Inferior parietal cortex (tissue), 1 donor: ENCODE data around the gene CELSR1.

Source experiments
- DNase-seq: peaks from one replicate; pipeline ENCODE4 v3.0.0-alpha.2; 2016; ENCODE audit errors: extremely low spot score

The CELSR1 gene

DNA sequence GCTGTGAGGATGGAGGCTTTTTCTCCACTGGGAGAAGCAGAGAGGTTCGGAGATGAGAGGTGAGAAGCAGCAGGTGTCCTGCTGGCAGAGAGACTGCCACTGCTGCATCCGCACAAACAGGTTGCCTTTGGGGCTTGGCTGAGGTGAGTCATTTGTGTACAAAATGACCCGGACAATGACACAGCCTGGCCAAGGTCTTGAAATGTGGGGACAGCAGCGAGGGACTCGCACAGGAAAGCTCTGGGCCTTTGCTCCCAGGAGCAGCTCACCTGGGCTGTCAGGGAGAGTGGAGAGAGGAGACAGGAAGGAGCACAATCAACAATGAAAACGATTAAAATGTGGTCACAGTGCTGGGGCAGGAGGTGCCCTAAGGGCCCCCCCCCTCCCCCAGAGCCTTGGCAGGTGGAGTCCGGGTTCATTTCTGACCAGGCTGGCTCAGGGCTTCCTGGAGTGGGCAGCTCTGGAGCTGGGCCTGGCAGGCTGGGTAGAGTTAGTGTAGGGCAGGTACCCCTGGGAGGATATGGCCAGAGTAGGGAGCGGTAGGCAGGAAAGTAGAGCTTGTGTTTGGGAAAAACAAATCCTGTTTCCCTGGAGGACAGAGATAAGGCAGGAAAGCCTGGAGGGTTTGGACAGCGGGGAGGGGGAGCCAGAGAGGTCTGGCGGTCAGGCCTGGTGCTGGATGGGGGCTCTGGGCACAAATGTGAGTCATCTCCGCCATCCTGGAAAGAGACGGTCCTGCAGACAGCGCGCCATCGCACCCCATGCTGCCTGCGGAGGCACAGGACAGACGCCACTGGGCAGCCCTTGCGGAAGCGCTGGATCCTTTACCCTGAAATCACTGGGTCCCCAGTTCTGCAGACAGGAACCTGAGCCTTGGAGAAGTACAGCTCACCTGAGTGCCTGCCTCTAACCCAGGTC is 37.8 kb upstream of the CELSR1 start:
- DNase-seq: no peak

DNA sequence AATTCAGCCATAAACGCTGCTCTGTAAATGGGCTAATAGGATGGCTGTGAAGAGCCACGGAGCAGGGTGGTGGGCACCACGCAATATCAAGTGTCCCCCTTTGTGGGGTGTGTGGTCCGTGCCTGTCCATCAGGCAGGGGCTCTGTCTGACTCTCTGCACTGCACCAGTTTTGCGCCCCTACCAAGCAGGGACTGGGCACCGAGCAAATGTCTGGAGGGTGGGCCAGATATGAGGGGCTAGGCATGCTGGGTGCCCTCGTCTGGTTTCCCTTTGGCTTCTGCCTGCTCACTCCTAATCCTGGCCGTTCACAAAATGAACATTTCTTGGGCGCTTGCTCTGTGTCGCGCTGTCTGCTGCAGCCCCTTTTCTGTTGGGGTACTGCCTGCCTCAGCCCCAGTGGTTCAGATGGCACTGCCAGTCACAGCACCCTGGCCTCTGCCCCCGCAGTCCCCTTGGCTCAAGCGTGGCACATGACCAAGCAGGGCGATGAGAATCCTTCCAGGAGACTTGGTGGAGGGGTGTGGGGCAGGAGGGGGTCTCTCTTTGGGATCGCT is 37.1 kb upstream of the CELSR1 start:
- no peak for DNase-seq

DNA sequence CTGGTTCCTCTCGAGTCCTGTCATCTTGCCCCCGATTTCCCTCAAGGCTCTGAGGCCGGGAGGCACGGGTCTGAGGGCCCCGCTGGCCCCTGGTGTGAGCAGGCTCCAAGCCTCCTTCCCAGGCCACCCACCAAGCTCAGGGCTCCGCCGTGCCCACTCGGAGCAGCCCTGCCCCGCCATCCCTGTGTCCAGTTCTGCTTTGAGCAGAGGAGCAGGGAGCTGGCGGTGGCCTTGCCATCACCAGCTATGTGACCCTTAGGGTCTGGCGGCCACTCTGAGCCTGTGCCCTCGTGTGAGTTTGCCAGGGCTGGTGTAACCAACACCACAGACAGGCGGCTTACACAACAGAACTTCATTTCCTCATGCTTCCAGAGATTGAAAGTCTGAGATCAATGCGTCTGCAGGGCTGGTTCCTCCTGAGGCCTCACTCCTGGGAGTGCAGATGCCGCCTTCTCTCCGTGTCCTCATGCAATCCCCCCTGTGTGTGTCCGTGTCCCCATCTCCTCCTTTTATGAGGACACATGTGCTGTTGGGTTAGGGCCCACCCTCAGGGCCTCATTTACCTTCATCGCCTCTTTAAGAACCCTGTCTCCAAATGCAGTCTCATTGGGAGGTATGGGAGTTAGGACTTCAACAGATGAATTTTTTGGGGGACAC is 36.5 kb upstream of the CELSR1 start:
- no peak for DNase-seq

DNA sequence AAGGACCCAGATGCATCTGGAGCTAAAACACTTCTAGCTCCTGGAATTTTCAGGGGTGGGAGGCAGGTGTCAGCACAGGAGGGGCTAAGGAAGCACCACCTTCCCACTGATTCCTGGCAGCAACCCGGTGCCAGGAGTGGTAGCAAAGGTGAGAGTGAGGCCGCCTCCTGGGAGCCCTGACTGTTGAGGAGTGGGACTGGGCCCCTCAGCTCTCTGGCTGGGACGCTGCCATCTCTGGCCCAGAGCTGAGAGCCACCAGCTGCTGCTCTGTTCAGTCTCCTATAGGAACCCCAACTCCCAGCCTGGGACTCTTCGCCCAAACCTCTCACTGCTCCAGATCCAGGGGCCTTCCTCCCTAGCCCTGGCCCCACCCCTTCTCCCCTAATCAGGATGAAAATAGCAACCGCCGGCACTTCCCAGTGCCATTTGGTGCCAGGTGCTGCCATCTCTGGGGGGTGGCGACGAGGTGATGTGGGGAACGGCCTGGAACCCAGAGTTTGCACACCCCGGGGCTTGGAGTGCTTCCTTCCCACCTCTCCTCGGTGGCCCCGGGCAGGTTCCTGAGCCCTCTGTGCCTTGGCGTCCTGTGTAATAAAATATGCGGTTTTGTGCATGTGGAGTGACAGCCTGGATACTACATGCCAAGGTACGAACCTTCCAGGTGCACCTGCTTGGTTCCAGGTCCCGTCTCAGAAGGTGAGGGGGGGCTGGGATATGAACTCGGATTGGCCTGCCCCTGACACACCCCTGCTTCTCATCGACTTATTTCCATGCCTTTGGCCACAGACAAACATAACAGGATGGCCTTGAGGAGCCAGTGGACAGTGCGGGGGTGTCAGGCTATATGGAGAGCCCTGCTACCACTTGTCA is 35.7 kb upstream of the CELSR1 start:
- DNase-seq: no peak

DNA sequence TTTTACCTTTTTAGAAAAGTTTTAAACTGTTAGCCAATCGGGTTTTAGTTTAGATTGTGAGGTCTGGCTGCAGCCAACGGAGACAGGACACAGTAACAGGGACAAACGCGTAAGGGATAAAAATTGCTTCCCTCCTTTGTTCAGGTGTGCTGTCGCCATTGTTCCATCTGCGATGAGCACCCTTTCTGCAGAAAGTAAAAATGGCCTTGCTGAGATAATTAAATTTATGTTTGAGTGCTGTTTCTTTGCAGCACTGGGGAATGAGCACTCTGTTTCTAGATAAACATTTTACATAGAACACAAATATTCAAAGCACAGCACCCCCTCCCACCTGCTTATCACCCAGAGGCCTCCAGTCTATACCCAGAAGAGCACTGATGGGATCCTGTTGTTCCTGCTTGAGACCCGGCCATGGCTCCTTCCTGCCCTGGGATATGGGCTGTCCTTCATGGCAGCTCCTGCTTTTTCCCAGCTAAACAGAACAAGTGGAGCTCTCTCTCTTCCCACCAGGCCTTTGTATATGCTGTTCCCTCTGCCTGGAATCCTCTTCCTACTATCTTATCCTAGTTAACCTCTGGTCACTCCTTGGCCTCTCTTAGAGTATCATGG is 34.3 kb upstream of the CELSR1 start:
- no peak for DNase-seq

DNA sequence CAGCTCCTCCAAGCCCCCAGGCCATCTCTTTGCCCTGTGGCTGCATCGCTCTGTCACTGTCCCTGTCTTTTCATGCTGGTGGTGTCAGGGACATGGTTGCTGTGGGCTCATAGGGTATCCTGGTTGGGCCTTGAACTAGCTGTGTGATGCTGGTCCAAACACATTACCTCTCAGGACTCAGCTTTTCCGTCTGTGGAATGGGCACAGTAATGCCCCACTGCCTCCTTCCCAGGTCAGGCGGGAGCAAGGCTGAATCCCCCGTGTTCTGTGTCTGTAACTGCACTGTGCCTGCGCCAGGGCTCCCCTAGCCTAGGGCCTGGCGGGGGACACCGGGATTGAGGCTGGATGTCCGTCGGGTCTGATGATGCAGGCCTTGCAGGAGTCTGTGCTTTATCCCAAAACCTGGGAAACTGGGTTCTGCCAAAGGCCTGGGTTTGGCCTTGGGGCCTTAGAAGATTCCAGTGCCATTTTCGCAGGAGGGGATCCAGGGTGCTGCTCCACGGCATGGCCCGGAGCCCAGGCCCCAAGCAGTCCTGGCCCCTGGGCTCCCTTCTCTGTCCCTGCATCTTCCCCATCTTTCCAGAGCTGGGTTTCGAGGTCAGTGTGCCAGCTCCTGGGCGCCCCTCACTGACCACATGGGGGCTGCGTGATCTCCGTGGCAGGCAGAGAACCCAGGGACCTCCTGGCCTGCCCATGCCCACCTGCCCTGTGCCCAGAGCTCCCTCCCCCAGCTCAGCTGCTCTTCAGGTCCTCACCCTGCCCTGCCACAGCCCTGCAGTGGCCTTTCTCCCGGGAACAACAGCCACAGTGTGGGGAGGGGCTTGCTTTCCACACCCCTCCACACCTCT is 32.7 kb upstream of the CELSR1 start:
- DNase-seq: no peak

DNA sequence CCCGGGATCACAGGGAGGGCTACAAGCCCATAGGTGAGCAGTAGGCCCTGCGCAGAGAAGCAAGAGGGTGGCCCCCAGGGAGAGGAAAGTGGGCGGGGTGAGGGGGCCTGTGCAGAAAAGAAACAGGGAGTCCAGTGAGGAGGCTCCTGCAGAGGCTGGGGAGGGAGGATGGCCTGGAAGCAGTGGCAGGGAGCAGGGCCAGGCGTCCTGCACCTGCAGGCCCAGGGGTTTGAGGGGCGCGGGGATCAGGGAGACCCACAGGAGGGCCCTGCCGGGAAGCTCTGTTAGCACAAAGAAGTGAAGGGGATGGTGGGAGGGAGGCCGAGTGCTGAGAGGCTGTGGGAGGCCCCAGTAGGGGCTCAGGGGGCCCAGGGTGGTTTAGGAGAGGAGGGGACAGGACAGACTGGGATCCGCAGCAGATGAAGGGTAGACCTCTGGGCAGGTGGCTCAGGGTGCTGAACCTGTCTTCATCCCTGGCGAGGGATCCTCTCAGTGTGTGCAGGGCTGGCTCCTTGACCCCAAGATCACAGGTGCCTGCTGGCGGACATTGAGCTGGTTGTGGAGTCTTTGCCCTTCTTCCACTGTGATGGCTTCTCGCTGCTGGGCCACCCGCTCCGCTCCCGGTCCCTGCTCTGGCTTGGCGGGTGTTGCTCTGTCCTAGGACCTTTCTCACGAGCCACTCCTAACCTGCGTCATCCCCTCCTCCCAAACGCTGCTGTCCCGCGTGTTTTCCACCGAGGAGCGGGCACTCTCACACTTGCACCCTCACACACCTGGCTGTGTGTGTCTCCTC is 31.8 kb upstream of the CELSR1 start:
- DNase-seq: no peak

DNA sequence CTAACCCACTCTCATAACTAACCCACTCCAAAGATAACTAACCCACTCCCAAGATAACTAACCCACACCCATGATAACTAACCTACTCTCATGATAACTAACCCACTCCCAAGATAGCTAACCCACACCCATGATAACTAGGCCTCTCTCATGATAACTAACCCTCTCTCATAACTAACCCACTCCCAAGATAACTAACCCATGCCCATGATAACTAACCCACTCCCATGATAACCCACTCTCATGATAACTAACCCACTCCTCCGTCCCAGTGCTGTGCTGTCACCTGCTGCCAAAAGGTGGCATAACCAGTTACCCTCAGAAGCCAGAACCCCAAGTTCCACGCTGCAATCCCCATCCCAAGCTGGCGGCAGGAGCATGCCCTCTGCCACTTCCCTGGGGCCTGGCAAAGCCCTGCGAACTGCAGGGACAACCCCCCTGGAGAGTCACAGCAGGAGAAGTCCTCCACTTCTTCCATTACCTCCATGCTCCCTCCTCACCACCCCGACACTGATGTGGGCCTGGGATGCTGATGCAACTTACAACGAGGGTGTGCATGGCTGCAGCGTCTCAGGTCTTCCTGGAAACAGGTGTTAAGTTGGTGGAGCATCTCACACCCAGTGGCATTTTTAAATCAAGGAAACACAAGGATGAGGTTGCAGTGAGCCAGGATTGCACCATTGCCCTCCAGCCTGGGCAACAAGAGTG is 30.8 kb upstream of the CELSR1 start:
- no peak for DNase-seq

DNA sequence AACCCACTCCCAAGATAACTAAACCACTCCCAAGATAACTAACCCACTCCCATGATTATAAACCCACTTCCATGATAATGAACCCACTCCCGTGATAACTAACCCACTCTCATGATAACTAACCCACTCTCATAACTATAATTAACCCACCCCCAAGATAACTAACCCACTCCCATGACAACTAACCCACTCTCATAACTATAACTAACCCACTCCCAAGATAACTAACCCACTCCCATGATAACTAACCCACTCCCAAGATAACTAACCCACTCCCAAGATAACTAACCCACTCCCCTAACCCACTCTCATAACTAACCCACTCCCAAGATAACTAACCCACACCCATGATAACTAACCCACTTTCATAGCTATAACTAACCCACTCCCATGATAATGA is 30.1 kb upstream of the CELSR1 start:
- no peak for DNase-seq

DNA sequence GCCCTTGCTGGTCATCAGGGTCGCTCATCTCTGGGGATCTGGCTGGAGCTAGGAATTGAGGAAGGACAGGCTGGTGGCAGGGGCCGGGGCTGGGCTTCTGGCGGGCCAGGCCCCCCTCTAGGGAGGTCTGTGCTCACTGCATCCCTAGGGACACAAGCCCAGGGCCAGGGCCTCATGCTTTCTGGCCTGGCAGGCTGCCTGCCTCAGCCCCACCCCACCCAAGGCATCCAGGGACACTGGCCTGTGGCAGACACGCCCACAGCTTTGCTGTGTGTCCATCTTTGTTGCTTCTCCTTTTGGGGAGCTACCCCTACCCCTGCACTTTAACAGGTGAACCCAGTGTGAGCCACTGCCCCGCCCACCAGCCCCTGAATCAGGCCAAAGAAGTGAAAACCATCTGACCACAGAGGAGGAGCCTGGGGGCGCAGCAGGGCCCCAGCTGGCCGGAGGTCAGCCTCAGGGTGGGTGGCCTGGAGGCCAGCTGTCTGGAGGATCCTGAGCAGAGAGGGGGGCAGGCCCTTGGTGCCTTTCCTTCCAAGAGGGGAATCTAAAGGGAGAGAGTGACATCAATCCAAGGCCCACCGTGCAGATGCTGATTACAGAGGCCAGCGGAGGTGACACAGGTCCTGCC is 26.8 kb upstream of the CELSR1 start:
- no peak for DNase-seq

DNA sequence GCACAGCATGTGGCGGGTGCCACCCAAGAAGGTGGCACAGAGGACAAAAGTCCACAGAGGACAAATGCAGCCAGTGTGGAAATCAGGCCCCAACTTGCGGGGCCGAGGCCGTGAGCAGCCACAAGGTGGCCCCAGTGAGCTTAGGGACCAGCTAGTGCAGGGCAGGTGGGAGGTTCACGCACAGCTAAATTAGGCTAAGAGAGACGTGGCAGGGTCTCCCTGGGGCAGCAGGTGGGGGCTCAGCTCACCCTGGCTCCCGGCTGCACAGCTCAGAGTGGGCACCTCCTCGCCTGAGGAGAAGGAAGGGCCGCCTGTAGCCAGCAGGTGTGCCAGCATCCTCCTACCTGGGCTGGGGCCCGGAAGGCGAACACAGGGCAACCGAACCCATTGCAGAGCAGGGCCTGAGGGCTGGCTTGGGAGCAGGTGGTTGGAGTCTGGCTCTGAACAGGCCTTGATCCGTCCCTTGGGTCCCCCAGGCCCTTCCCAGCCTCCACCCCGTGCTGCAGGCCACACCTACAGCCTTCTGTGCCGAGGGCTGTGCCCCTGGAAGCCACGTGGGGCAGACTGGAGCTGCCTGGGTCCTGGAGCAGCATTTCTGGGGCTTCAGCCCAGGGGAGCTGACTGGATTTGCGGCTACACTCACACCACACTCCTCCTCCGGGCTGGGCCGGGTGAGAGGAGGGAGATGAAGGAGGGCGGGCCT is 26.1 kb upstream of the CELSR1 start:
- DNase-seq: peak; percentile 52

DNA sequence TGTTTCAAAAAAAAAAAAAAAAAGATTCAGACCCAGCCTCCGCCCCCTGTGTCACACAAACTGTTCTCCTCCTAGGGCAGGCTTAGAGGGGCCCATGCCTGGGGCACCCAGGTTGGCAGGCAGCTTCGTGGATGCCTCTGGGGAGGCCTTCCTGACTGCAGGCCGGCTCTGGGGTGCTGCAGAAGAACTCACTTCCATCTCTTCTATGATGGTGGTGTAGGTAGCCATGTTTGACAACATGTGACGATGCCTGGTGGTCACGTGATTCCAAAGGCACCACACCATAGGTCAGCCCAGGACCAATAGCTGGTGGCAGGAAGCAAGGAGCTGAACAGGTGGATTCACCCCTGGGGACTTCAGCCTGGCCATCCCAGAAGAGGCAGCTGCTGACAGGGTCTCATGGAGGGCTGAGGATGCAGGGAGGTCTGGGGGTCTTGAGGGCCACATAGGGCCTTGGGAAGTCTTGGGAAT is 24.1 kb upstream of the CELSR1 start:
- DNase-seq: peak; percentile 34

DNA sequence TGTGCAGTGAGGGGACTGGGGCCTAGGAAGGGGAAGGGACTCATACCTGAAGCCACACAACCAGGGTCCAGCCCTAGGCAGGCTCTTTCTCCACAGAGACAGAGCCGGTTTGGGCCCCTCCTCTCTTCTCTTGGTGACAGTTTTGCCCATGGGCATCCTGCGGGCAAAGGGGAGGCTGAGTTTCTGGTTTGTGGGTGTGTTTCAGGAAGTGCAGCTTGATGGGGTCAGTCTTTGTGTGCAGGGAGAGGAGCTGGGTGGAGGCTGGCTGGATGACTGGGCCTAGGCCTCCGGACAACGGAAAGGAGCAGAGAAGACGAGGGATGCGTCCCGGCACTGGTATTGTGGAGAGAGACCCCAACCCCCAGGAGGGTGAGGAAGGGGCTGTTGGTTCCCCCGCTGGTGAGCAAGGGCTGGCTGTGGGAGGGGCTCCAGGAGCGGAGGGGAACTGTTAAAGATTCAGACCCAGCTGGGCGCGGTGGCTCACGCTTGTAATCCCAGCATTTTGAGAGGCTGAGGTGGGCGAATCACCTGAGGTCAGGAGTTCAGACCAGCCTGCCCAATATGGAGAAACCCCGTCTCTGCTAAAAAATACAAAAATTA is 23.4 kb upstream of the CELSR1 start:
- no peak for DNase-seq

DNA sequence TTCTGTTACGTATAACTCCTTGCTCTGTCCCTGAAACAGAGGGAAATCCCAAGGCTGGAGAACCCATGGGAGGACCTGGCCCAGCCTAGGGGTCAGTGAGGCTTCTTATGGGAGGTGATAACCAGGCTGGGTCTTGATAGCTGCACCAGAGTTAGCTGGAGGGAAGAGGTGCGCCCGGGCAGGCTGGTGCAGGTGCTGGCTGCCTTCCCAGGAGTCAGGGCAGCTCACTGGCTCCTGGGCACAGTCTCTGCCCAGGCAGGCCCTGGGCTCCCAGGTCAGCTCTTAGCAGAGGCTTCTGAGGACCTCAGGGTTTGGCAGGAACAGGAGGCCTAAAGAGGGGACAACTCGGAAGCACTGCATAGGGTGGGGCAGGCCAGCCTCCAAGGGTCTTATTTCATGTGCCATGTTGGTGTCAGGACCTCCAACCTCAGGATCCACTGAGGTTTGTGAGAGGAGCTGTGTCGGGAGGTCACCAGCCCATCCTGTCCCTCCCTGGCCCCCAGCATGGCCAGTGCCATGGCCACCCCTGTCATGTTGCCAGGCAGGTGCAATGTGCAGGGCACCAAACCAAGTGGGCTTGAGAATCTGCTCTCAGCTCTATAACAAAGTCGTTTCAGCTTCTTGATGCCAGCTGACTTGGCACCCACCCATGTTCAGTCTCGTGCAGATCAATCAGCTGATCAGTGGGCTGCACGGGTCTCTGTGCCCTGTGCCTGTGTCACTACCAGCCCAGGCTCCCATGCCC is 20.5 kb upstream of the CELSR1 start:
- no peak for DNase-seq

DNA sequence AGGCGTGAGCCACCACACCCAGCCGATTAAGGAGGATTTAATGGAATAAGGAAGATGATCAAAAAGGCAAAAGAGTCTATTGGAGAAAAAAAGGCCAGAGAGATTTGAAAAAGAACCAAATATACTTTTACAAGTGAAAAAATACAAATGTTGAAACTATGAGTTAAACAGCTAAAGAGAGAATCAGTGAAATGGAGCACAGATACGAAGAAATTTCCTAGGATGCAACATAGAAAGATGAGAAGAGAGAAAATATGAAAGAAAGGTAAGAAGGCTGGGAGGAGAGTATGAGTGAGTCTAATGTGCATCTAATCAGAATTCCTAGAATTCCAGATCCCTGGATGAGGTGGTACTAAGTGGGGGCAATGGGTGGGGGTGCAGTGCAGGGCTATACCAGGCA is 19.4 kb upstream of the CELSR1 start:
- no peak for DNase-seq

DNA sequence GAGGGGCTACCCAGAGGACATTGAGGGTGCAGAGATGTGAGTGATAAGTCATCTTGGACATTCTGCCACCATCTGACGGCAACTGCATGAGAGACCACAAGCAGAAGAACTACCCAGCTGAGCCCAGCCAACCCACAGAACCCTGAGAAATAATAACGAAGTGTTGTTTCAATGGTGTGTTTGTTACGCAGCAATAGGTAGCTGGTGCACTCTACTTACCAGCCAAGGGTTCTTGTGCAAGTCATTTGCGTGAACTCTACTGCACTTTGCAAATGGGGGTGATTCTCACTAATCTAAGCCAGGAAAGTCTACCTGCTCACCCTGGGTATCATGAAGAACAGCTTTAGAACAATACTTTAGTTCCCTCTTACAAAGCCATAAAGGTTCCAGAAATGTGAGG is 15.8 kb upstream of the CELSR1 start:
- no peak for DNase-seq

DNA sequence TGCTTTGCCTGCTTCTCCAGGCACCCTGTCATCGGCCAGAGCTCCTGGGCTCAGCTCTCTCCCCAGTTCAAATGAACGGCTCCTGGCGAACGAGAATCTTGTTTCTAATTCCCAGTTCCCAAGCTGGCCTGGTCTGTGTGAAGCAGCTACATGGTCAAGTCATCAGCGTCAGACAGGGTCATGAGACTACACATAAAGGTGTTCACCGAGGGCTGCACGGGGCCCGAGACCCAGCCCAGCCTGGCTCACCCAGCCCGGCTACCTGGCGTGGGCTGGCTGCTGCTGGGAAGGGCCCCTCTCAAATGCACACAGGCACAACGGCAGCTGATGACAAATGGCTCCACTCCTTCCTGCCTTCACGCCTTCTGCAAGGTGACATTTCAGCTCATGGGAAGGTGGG is 14.6 kb upstream of the CELSR1 start:
- no peak for DNase-seq
